ENCODE results near the gene HAPLN2. TPM values are rescaled to one million over a fixed set of nuclear protein-coding genes. Genes with fewer than 3 reads are reported as not detected.
A peak's percentile ranks its signal among the peaks of the same experiment; 100 is the strongest.

Gene HAPLN2
- total and polyA plus RNA-seq, 8 donors: 0.38 to 0.46 TPM; not detected in 6

GRCh38 chr1:156574039-156574633 lies 45.1 kb upstream of the HAPLN2 start:
- no peak for ATAC-seq
- no peak overlapping the region for H3K4me3 ChIP-seq
- no peak for TF ChIP-seq CTCF (IDR thresholded peaks at IDR 0.05)

GRCh38 chr1:156577550-156577949 lies 41.7 kb upstream of the HAPLN2 start:
- TF ChIP-seq CTCF (IDR thresholded peaks at IDR 0.05): no peak
- ATAC-seq (peak in 3 of 4 donors; percentile 22 to 75 (median 64)), FAIRE-seq (no peak), DNase-seq (no peak)
- H3K36me3 ChIP-seq: no peaks in the 10 kb centered on the region
- H3K4me3 ChIP-seq: no peak overlapping the region
- H3K27ac ChIP-seq: no peak overlapping the region
- intact Hi-C loops (cut with DNase I): no loop called here
- H3K4me1 ChIP-seq: peaks cover 0 to 1% (median 0%) of the 10 kb centered on the region in 3 donors
- WGBS, 2 donors: 83 to 85% methylated on average over 3 of the region's 3 CpGs
- no peaks in the 10 kb centered on the region for H3K9me3 ChIP-seq
- no peaks in the 10 kb centered on the region for H3K27me3 ChIP-seq

More at GRCh38 chr1:156574039-156574633, 45.1 kb upstream of the HAPLN2 start:
- H3K36me3 ChIP-seq: no peaks in the 10 kb centered on the region
- DNase-seq (peak in 1 of 6 donors; percentile 1), FAIRE-seq (no peak)
- peaks cover 0 to 9% (median 3%) of the 10 kb centered on the region in 3 donors for H3K4me1 ChIP-seq
- WGBS, 2 donors: 40 to 41% methylated on average over 2 of the region's 2 CpGs
- H3K27ac ChIP-seq: no peak overlapping the region
- no peaks in the 10 kb centered on the region for H3K27me3 ChIP-seq
- H3K9me3 ChIP-seq: no peaks in the 10 kb centered on the region
- intact Hi-C loops (cut with DNase I): no loop called here

GRCh38 chr1:156578055-156578454 lies 41.2 kb upstream of the HAPLN2 start:
- no peak for DNase-seq
- 38 to 72% methylated on average over 3 to 7 of the region's 7 CpGs for WGBS, 2 donors

GRCh38 chr1:156579472-156579871 lies 39.7 kb upstream of the HAPLN2 start, which contains the start of gene TTC24:
TTC24 (plus strand) TSS chr1:156579723; CDS start chr1:156581365, 1,642 bp downstream.
- H3K27me3 ChIP-seq: no peaks in the 10 kb centered on the region
- no peak for TF ChIP-seq CTCF (IDR thresholded peaks at IDR 0.05)
- no peaks in the 10 kb centered on the region for H3K9me3 ChIP-seq
- ATAC-seq (no peak), DNase-seq (peak in 1 of 6 donors; percentile 7), FAIRE-seq (no peak)
- H3K4me3 ChIP-seq: no peak within 1 kb of the TSS
- intact Hi-C loops (cut with DNase I): no loop called here
- H3K36me3 ChIP-seq: no peaks in the 10 kb centered on the region
- H3K4me1 ChIP-seq: no peaks in the 10 kb centered on the region
- no peak within 1 kb of the TSS for H3K27ac ChIP-seq
- WGBS, 2 donors: 63 to 66% methylated on average over 5 of the region's 5 CpGs

More at GRCh38 chr1:156578055-156578454, 41.2 kb upstream of the HAPLN2 start:
- H3K4me3 ChIP-seq: no peak overlapping the region
- H3K9me3 ChIP-seq: no peaks in the 10 kb centered on the region
- H3K36me3 ChIP-seq: no peaks in the 10 kb centered on the region
- intact Hi-C loops (cut with DNase I): no loop called here
- no peak for TF ChIP-seq CTCF (IDR thresholded peaks at IDR 0.05)
- ATAC-seq: peak in 1 of 4 donors; percentile 21
- FAIRE-seq: no peak
- H3K4me1 ChIP-seq: no peaks in the 10 kb centered on the region
- H3K27ac ChIP-seq: no peak overlapping the region
- H3K27me3 ChIP-seq: no peaks in the 10 kb centered on the region
